GM19468 (cell line): ENCODE measurements around the gene NCDN.
A peak's percentile ranks its signal among the peaks of the same experiment; 100 is the strongest.

Source experiments
- ATAC-seq: cut with Tn5 transposase; IDR thresholded peaks from one replicate; pipeline ENCODE4 v1.9.1; 2021; ENCODE audit warnings: mild to moderate bottlenecking, moderate library complexity, moderate number of reproducible peaks; ENCODE audit not compliant: unreplicated experiment; ENCODE audit errors: extremely low read depth

The NCDN gene

GRCh38 chr1:35554266-35555211 lies 3.1 kb upstream of the NCDN start:
- no peak for ATAC-seq

GRCh38 chr1:35555212-35555584 lies 2.4 kb upstream of the NCDN start:
- ATAC-seq = no peak

GRCh38 chr1:35555601-35556477 lies 1.8 kb upstream of the NCDN start:
- no peak for ATAC-seq

GRCh38 chr1:35556484-35557117 lies 998 bp upstream of the NCDN start:
- no peak for ATAC-seq

GRCh38 chr1:35557118-35557610 lies 435 bp upstream of the NCDN start, which contains the start of gene KIAA0319L:
Gene KIAA0319L (minus strand): TSS chr1:35557403. CDS start chr1:35554491, 2,912 bp downstream.
- ATAC-seq = peak; percentile 17

- ATAC-seq = no peak
These were observed 1.0 kb downstream of the NCDN start for GRCh38 chr1:35558374-35559316.

- no peak for ATAC-seq
These were observed 1.8 kb downstream of the NCDN start for GRCh38 chr1:35559317-35559944.

- no peak for ATAC-seq
These were observed 2.9 kb downstream of the NCDN start for GRCh38 chr1:35560256-35561225.

GRCh38 chr1:35561297-35561971 lies 3.8 kb downstream of the NCDN start:
- ATAC-seq = no peak

GRCh38 chr1:35561972-35562680 lies 4.5 kb downstream of the NCDN start:
- no peak for ATAC-seq

GRCh38 chr1:35563166-35563565 lies 5.6 kb downstream of the NCDN start:
- ATAC-seq = no peak

GRCh38 chr1:35564037-35564883 lies 6.7 kb downstream of the NCDN start:
- ATAC-seq = no peak

- no peak for ATAC-seq
These were observed 7.5 kb downstream of the NCDN start for GRCh38 chr1:35564884-35565741.

- ATAC-seq = no peak
These were observed 8.1 kb downstream of the NCDN start for GRCh38 chr1:35565742-35566133.
